ENCODE measurements around the gene SLITRK1. TPM values are rescaled to one million over a fixed set of nuclear protein-coding genes. Genes with fewer than 3 reads are reported as not detected.

Gene SLITRK1
- total RNA-seq, 6 donors from 2014 or later: not detected

GRCh38 chr13:83907196-83907989 lies 25.1 kb upstream of the SLITRK1 start:
- Histone ChIP-seq H3K36me3 (no peaks in the 10 kb centered on the region), H3K27me3 (no peaks in the 10 kb centered on the region), H3K4me3 (no peak overlapping the region), H3K4me1 (no peaks in the 10 kb centered on the region), H3K27ac (no peak overlapping the region), H3K9me3 (no peaks in the 10 kb centered on the region)
- ATAC-seq (ENCODE audit: low FRiP score in 2 of 2) (peak in 1 of 2 donors; percentile 68), DNase-seq (peak in 1 of 2 donors; percentile 41)
- TF ChIP-seq POLR2AphosphoS5 (IDR thresholded peaks at IDR 0.05) (no peak), CTCF (IDR thresholded peaks at IDR 0.05) (no peak), POLR2A (IDR thresholded peaks at IDR 0.05) (no peak), EP300 (IDR thresholded peaks at IDR 0.05) (no peak)
- WGBS, 2 donors: 90 to 96% methylated on average over 17 to 25 of the region's 25 CpGs

- Histone ChIP-seq H3K27me3 (no peaks in the 10 kb centered on the region), H3K9me3 (no peaks in the 10 kb centered on the region), H3K27ac (no peak overlapping the region), H3K36me3 (no peaks in the 10 kb centered on the region), H3K4me1 (no peaks in the 10 kb centered on the region), H3K4me3 (no peak overlapping the region)
- WGBS, 2 donors: 88% methylated on average over 24 to 25 of the region's 25 CpGs
- ATAC-seq (ENCODE audit: low FRiP score in 2 of 2) (no peak), DNase-seq (peak in 1 of 2 donors; percentile 37)
- TF ChIP-seq CTCF (IDR thresholded peaks at IDR 0.05): no peak
- TF ChIP-seq POLR2AphosphoS5 (IDR thresholded peaks at IDR 0.05): no peak
- TF ChIP-seq POLR2A (IDR thresholded peaks at IDR 0.05): no peak
- TF ChIP-seq EP300 (IDR thresholded peaks at IDR 0.05): no peak
These were observed 24.1 kb upstream of the SLITRK1 start for GRCh38 chr13:83906240-83906820.

GRCh38 chr13:83905641-83906040 lies 23.4 kb upstream of the SLITRK1 start:
- DNase-seq (no peak), ATAC-seq (ENCODE audit: low FRiP score in 2 of 2) (no peak)
- 70 to 75% methylated on average over 5 of the region's 5 CpGs for WGBS, 2 donors
- Histone ChIP-seq H3K27me3 (no peaks in the 10 kb centered on the region), H3K9me3 (no peaks in the 10 kb centered on the region), H3K36me3 (no peaks in the 10 kb centered on the region), H3K4me1 (no peaks in the 10 kb centered on the region), H3K4me3 (no peak overlapping the region), H3K27ac (no peak overlapping the region)
- TF ChIP-seq POLR2A (IDR thresholded peaks at IDR 0.05) (no peak), EP300 (IDR thresholded peaks at IDR 0.05) (no peak), POLR2AphosphoS5 (IDR thresholded peaks at IDR 0.05) (no peak), CTCF (IDR thresholded peaks at IDR 0.05) (no peak)

- DNase-seq (no peak), ATAC-seq (ENCODE audit: low FRiP score in 2 of 2) (no peak)
- H3K27ac ChIP-seq: no peak overlapping the region
- H3K4me1 ChIP-seq: no peaks in the 10 kb centered on the region
- no peak overlapping the region for H3K4me3 ChIP-seq
- 43 to 47% methylated on average over 3 of the region's 3 CpGs for WGBS, 2 donors
- no peaks in the 10 kb centered on the region for H3K27me3 ChIP-seq
- H3K36me3 ChIP-seq: no peaks in the 10 kb centered on the region
- no peaks in the 10 kb centered on the region for H3K9me3 ChIP-seq
- TF ChIP-seq CTCF (IDR thresholded peaks at IDR 0.05): no peak
- no peak for TF ChIP-seq POLR2A (IDR thresholded peaks at IDR 0.05)
- TF ChIP-seq EP300 (IDR thresholded peaks at IDR 0.05): no peak
- TF ChIP-seq POLR2AphosphoS5 (IDR thresholded peaks at IDR 0.05): no peak
These were observed 13.8 kb upstream of the SLITRK1 start for GRCh38 chr13:83895994-83896580.
